NCI-H1417 treated with DMSO at 0.1 percent for 48 hours (cell line): ENCODE measurements around the gene CDH13.

Experiments used
- DNase-seq: peaks from one replicate; lab custom pipeline; 2025; lab: John Stamatoyannopoulos, UW

The CDH13 gene

DNA sequence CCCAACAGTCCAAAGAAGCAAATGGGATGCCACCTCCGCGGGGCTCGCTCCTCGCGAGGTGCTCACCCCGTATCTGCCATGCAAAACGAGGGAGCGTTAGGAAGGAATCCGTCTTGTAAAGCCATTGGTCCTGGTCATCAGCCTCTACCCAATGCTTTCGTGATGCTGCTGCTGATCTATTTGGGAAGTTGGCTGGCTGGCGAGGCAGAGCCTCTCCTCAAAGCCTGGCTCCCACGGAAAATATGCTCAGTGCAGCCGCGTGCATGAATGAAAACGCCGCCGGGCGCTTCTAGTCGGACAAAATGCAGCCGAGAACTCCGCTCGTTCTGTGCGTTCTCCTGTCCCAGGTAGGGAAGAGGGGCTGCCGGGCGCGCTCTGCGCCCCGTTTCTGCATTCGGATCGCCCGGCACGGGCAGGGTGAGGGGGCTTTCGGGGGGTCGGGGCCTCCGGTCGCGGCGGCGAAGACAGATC lies at the start of gene CDH13:
Gene CDH13 (plus strand): TSS at position 179 of the 471 bp plus-strand sequence.
- DNase-seq = no peak

DNA sequence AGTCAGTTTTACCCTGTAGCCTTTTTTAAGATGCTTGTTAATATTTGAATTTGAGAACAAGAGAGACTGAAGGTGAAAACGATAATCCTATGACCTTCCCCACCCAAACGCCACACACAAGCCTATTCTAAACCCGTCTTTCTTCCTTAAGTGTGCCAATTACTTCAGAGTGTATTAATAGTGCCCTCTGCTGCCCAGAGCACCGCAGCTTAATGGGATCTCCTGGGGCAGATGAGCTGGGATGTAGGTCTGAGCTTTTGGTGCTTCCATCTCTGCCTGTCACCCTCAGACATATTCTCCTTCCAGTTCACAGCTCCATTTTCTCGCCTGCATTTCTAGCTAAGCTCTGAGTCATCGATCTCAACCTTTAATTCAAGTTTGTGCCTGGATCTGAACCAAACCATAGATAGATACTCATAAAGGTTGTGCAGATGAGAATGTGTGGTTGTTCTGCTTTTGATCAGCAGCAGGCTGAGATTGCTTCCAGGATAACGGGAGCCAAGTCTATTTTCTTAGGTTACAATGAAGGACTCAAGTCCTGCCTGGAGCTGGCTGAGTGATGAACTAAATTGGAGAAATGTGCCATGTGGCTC lies 46.4 kb upstream of the CDH13 start:
- no peak for DNase-seq

DNA sequence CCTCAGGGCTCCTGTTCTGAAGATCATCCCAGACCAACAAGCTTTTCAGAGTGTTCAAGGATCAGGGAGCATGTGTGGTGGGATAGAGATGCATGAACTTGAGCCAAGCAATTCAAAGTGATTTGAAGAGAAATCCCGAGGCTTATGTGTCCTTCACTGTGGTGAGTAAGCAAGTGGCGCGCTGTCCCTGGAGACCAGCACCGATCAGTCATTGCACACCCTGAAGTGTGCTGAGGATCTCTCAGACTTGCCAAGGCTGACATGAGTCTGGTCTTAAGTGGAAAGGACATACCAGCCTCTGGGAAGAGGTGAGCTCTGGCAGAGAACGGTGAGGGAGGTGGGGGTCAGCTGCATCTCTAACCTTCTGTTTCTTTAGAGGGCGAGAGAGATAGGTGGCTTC lies 43.8 kb upstream of the CDH13 start:
- no peak for DNase-seq

GRCh38 chr16:82583422-82583821 lies 43.3 kb upstream of the CDH13 start:
- no peak for DNase-seq

- DNase-seq = no peak
Observed at GRCh38 chr16:82584553-82585152, 42.1 kb upstream of the CDH13 start.

DNA sequence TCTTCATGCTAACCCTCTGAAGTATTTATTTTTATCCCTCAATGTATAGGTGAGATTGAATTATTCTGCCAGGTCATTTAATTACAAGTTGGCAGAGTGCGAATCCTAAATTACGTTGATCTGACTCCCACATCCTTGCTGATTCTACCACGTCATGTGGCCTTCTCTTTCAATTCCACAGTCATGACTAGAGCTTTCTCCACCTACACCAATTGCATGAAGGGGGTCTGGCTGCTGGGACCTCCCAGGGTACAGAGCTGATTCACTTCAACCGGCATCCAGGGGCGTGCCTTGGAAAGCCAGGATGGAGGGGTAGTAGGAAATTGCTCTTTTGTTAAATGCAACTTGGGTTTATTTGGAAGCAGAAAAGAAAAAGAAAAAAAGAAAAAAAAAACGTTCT lies 41.1 kb upstream of the CDH13 start:
- no peak for DNase-seq

DNA sequence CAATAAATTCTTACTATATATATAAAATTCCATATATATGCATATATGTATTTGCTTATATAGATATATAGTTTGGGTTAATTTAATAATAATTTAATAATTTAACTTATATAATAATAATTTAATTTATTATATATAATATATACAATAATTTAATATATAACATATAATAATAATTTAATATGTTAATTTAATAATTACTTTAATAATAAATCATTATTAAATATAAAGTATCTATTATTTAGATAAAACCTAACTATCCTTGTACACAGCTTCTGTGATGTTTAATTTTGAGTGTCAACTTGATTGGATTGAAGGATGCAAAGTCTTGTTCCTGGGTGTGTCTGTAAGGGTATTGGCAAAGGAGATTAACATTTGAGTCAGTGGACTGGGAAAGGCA lies 40.6 kb upstream of the CDH13 start:
- DNase-seq = no peak

DNA sequence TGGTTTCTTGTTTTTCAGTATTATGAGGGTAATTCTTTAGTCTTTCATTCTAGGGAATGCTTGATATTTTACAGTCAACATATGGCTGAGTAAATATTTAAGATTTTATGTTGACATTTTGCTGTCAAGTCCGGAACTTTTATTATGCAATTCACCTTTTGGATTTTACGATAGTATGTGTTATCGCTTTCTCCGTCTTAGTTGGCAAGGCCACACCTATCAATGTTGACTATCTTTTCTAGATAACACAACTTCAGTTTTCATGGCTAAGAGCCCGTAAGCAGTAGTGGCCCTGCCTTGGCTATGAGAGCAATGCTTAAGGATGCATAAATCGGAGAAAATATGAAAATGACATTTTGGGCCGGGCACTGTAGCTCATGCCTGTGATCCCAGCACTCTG lies 39.5 kb upstream of the CDH13 start:
- DNase-seq = no peak

DNA sequence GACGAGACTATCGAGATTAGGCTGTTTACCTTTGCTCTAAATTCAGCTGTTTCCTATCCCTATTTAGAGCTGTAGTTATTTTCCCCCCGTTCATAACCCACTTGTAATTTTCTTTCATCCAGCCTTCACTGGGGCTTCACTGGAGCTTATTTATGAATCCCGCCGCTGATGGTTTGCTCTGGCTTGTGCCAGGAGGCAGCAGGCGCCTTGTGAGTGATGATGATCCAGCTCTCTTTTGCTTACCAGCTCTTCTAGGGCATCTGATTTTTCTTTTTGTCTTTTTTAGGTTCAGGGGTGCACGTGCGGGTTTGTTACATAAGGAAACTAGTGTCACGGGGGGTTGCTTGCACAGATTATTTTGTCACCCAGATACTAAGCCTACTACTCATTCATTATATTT lies 37.4 kb upstream of the CDH13 start:
- no peak for DNase-seq

DNA sequence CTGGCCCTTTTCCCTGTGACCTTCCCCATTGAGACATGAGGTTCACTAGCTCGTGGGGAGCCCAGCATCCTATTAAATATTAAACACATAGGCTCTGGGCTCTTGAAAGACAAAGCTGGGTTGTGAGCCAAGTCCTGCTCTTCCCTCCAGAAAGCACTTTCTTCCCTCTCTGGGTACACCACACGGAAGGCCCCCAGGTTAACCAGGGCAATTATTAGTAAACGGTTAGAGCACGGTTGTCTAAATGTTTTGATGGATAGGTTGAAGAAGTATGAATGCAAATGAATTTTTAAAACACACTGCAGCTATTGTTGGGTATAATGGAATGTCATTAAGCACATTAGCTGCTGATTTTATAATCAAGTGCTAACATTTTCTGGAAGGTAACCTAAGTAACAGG lies 32.7 kb upstream of the CDH13 start:
- DNase-seq = no peak

GRCh38 chr16:82598771-82599170 lies 28.0 kb upstream of the CDH13 start:
- DNase-seq = no peak

DNA sequence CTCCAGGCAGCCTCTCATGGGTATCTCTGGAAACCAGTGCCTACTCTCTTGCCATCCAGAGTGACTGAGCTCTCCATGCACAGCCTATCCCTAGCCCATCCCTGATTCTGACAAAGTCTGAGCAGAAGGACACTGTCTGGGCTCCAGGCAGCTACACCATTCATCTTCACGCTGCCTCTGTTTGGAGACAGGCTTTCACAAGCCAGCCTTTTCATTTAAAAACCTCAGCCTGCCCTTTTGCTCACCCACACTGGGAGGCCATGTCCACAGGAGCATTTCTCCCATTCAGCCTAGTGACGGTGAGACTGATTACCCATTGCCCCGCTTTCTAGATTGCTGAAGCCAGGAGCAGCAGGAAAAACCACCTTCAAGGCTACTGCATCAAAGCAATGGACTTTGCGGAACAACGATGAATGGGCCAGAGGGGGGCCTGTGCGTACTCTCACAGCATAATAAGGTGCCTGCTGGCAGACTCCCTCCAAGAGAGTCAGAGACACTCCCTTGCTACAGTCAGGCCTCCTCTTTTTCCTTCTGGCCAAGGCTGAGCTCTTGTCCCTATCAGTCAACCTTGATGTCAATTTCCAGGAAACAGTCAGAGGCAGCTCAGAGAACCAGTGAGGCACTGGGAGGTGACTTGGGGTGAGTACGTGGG lies 24.7 kb upstream of the CDH13 start:
- no peak for DNase-seq

- no peak for DNase-seq
Observed at GRCh38 chr16:82603784-82604411, 22.9 kb upstream of the CDH13 start.

DNA sequence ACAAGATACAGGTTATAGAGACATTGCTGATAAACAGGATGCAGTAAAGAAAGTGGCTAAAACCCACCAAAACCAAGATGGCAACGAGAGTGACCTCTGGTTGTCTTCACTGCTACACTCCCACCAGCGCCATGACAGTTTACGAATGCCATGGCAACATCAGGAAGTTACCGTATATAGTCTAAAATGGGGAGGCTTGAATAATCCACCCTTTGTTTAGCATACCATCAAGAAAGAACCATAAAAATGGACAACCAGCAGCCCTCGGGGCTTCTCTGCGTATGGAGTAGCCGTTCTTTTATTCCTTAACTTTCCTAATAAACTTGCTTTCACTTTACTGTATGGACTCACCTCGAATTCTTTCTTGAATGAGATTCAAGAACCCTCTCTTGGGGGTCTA lies 21.7 kb upstream of the CDH13 start:
- DNase-seq = no peak

DNA sequence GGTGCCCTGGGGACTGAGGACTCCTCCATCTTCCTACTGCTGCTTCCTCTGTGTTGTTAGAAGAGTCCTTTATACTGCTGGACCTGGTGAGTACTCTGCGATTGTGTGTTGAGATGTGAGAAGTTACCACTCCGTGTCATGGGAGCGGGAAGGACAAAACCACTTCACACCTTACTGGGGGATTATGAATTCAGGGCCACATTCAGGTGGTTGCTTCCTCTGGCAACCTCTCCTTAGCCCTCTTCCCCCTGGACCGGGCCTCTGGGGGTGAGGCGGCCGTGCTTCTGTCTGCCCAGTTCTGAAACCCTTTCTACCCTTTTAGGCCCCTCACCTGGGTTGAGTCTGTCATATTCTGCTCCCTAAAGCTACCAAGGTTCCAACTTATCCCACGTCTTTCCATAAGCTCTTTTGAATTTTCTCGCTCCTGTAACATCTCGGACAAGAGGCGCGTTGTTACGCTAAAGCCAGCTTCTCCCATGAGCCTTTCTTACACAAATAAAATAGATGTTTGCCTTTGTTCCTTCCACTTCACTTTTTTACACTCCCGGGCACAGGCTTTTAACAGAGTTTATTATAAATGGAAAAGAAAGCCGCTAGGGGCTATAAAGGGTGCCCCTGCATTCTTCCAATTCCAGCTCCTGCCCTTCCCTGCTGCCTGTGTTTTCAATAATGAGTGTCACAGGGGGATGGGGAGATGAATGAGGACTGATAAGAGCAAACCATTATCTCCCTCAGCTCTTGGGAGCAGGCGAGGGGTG lies 20.7 kb upstream of the CDH13 start:
- DNase-seq = no peak

DNA sequence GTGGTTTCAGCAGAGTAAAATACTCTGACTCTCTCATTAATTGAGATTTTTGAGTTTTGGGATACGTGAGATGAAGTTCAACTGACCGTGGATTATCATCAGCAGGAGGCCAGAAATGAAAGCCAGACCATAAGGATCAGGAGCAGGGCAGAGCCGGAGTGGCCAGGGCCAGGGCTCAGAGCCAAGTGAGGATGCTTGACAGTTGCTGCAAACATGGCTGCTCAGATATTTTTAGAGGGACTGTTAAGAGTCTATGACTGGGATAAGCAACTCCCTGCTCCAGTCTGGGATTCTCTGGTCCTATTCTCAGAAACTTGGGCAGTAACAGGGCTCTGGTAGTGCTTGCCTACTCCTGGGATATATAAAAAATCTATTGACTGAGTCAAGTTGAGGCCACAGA lies 17.6 kb upstream of the CDH13 start:
- DNase-seq = no peak

GRCh38 chr16:82612263-82612662 lies 14.5 kb upstream of the CDH13 start:
- DNase-seq = no peak

DNA sequence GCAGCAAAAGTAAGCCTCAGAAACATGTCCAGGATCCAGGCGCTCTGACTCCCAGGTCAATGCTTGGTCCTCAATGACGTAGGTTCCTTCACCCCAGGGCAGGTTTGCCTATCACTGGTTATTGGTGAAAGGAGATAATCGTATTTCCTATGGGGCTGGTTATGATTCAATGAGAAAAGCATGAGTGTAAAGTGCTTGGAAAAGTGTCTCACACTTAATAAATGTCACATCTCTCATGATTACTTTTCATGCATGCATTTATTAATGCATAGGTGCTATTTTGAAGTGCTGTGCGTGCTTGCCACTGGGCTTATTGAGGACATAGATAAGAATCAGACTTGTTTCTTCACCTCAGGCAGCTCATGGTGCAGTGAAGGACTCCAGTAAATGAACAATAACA lies 10.4 kb upstream of the CDH13 start:
- DNase-seq = no peak

GRCh38 chr16:82621781-82622180 lies 5.0 kb upstream of the CDH13 start:
- DNase-seq = no peak

- no peak for DNase-seq
Observed at GRCh38 chr16:82623241-82623640, 3.5 kb upstream of the CDH13 start.

DNA sequence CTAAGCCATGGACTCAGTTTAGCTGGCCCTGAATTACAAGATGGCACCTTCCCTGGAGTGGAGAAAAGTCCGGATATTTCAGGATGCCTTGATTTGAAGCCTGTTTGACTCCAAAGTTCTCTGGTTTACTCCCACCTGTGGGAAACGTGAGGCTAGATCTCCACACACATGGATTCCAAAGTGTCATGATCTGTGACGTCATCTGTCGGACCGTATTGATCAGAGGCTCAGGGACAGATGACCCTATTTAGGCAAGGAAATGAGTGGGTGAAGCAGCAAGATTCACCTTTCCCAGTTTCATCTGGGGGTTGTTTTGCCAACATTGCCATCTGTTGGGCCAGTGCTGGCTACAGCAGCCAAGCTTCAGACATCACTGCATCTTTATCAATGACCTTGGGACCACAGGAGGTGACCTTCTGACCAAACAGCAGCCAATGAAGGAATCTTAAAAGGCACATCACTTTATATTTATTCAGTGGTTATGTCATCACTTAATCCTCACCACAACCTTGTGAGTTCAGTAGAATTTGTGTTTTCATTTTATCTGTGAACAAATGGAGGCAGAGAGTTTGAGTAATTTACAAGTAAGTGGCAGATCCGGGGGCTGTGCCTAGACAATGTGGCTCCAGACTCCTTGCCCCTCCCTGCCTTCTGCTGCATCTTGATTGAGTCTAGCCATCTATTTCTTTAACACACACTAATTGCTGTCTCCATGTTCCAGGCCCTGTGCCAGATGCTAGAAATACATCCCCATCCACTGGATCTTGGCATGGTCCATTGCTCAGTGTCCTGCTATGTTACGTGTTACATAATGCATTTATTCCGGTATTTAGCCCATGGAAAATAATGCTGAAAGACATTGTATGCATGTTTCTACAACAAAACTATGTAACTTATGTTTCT lies 1.5 kb upstream of the CDH13 start:
- no peak for DNase-seq

DNA sequence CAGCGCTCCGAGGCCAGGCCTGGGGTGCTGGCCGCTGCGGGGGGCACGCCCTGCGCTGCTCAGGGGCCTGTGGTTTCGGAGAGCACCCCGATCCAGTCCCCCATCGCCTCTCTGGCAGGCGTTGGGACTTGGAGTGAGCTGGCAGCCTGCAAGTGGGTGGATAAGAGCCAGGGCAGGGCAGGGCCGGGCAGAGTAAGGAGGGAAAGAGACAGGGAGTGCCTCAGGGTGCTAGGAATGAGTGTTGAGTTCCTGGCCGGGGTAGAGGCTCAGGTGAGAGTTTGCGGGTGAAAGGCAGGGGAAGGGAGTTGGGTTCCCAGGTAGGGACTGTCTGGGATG lies 1.3 kb downstream of the CDH13 start:
- DNase-seq = no peak
